Measurements from ENCODE around the gene TEAD3. TPM values are rescaled to one million over a fixed set of nuclear protein-coding genes. Genes with fewer than 3 reads are reported as not detected.

Gene TEAD3
- total RNA-seq, 1 donor from 2014 or later: 19.8 TPM

GRCh38 chr6:35508542-35508941 lies 11.7 kb upstream of the TEAD3 start:
- no peak overlapping the region for H3K4me3 ChIP-seq
- no peaks in the 10 kb centered on the region for H3K36me3 ChIP-seq
- H3K27me3 ChIP-seq: peaks cover 13% of the 10 kb centered on the region
- intact Hi-C loops (cut with DNase I): no loop called here
- no peak overlapping the region for H3K27ac ChIP-seq
- DNase-seq (ENCODE audit: low spot score in 2 of 2): no peak
- peaks cover 2 to 3% of the 10 kb centered on the region in 2 donors for H3K4me1 ChIP-seq
- H3K9me3 ChIP-seq: no peaks in the 10 kb centered on the region
- no peak for TF ChIP-seq CTCF (IDR thresholded peaks at IDR 0.05)

GRCh38 chr6:35508027-35508426 lies 11.1 kb upstream of the TEAD3 start:
- Histone ChIP-seq H3K36me3 (no peaks in the 10 kb centered on the region), H3K27me3 (peaks cover 17% of the 10 kb centered on the region), H3K4me3 (no peak overlapping the region), H3K27ac (no peak overlapping the region), H3K9me3 (no peaks in the 10 kb centered on the region), H3K4me1 (peaks cover 2 to 3% of the 10 kb centered on the region in 2 donors)
- intact Hi-C loops (cut with DNase I): no loop called here
- TF ChIP-seq CTCF (IDR thresholded peaks at IDR 0.05): no peak
- no peak for DNase-seq (ENCODE audit: low spot score in 2 of 2)

GRCh38 chr6:35507221-35507620 lies 10.3 kb upstream of the TEAD3 start:
- Histone ChIP-seq H3K4me3 (no peak overlapping the region), H3K9me3 (no peaks in the 10 kb centered on the region), H3K36me3 (no peaks in the 10 kb centered on the region), H3K27me3 (peaks cover 17% of the 10 kb centered on the region), H3K27ac (no peak overlapping the region), H3K4me1 (peaks cover 2 to 3% of the 10 kb centered on the region in 2 donors)
- DNase-seq (ENCODE audit: low spot score in 2 of 2): no peak
- intact Hi-C loops (cut with DNase I): no loop called here
- no peak for TF ChIP-seq CTCF (IDR thresholded peaks at IDR 0.05)

GRCh38 chr6:35506536-35506935 lies 9.7 kb upstream of the TEAD3 start:
- DNase-seq (ENCODE audit: low spot score in 2 of 2): no peak
- Histone ChIP-seq H3K27me3 (peaks cover 10% of the 10 kb centered on the region), H3K9me3 (no peaks in the 10 kb centered on the region), H3K4me1 (peaks cover under 1 to 2% of the 10 kb centered on the region in 2 donors), H3K4me3 (no peak overlapping the region), H3K36me3 (no peaks in the 10 kb centered on the region), H3K27ac (no peak overlapping the region)
- TF ChIP-seq CTCF (IDR thresholded peaks at IDR 0.05): no peak
- intact Hi-C loops (cut with DNase I): no loop called here

- no peaks in the 10 kb centered on the region for H3K4me1 ChIP-seq
- no peaks in the 10 kb centered on the region for H3K9me3 ChIP-seq
- peaks cover 10% of the 10 kb centered on the region for H3K27me3 ChIP-seq
- DNase-seq (ENCODE audit: low spot score in 2 of 2): no peak
- H3K36me3 ChIP-seq: no peaks in the 10 kb centered on the region
- intact Hi-C loops (cut with DNase I): no loop called here
- H3K4me3 ChIP-seq: no peak overlapping the region
- no peak for TF ChIP-seq CTCF (IDR thresholded peaks at IDR 0.05)
- H3K27ac ChIP-seq: no peak overlapping the region
Observed at GRCh38 chr6:35505999-35506412, 9.1 kb upstream of the TEAD3 start.

- no peak for TF ChIP-seq CTCF (IDR thresholded peaks at IDR 0.05)
- peaks cover 10% of the 10 kb centered on the region for H3K27me3 ChIP-seq
- no peaks in the 10 kb centered on the region for H3K36me3 ChIP-seq
- H3K4me3 ChIP-seq: no peak overlapping the region
- no peak for DNase-seq (ENCODE audit: low spot score in 2 of 2)
- intact Hi-C loops (cut with DNase I): no loop called here
- no peaks in the 10 kb centered on the region for H3K9me3 ChIP-seq
- H3K27ac ChIP-seq: no peak overlapping the region
- no peaks in the 10 kb centered on the region for H3K4me1 ChIP-seq
Observed at GRCh38 chr6:35503534-35503933, 6.7 kb upstream of the TEAD3 start.

Measured in ascending aorta (tissue), 2 donors.